ENCODE results near the gene BMPR1B. TPM values are rescaled to one million over a fixed set of nuclear protein-coding genes. Genes with fewer than 3 reads are reported as not detected.

The BMPR1B gene
- total RNA-seq, 3 donors from 2014 or later, result 0.36 to 3.3 (median 0.81) TPM

DNA sequence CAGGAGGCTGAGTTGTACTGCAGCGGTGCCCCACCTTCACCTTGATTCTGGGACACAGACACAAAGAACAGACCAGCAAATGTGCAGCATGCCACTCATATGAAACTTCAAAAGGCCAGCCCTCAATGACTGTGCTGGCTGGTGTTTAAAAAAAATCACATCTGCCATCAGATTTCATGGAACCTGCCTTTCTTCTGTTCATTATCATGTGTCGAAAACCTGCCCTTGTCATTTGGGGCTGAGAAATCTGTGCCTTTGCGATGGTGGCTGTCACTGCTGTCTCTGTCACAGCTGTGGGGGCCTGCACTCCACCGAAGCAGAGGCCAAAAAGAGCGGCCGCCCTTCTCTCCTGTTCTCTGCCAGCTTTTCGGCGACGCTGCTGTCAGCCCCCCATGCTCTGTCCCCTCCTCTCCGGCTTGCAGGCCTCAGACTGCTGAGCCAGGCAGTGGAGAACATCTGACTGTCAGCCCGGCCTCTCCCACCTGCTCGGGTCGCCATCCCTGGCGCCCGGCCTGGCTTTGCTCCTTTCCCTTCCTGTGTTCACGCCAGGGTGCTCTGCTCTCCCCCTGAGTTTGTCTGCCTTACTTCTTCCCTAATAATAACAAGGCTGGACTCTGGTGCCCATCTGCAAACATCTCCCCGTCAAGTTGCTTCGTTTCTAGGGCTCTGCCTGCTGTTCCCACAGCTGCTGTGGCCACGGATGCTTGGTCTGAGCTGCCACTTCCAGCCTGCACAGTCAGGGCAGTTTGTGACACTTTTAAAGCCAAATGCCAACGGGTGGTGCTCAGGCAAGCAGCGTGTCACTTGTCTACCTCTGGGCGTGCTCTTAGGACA, 435.9 kb downstream of the BMPR1B start:
- ATAC-seq (no peak), DNase-seq (no peak)
- TF ChIP-seq, protein P1, sequence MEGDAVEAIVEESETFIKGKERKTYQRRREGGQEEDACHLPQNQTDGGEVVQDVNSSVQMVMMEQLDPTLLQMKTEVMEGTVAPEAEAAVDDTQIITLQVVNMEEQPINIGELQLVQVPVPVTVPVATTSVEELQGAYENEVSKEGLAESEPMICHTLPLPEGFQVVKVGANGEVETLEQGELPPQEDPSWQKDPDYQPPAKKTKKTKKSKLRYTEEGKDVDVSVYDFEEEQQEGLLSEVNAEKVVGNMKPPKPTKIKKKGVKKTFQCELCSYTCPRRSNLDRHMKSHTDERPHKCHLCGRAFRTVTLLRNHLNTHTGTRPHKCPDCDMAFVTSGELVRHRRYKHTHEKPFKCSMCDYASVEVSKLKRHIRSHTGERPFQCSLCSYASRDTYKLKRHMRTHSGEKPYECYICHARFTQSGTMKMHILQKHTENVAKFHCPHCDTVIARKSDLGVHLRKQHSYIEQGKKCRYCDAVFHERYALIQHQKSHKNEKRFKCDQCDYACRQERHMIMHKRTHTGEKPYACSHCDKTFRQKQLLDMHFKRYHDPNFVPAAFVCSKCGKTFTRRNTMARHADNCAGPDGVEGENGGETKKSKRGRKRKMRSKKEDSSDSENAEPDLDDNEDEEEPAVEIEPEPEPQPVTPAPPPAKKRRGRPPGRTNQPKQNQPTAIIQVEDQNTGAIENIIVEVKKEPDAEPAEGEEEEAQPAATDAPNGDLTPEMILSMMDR (IDR thresholded peaks at IDR 0.05), result no peak
- intact Hi-C loops (cut with DNase I, micrococcal nuclease), result no loop called here
- H3K9me3 ChIP-seq, result no peaks in the 10 kb centered on the region
- no peak overlapping the region for H3K4me3 ChIP-seq
- H3K4me1 ChIP-seq (ENCODE audit: low read depth), result no peaks in the 10 kb centered on the region
- H3K36me3 ChIP-seq (ENCODE audit: low read depth), result no peaks in the 10 kb centered on the region

DNA sequence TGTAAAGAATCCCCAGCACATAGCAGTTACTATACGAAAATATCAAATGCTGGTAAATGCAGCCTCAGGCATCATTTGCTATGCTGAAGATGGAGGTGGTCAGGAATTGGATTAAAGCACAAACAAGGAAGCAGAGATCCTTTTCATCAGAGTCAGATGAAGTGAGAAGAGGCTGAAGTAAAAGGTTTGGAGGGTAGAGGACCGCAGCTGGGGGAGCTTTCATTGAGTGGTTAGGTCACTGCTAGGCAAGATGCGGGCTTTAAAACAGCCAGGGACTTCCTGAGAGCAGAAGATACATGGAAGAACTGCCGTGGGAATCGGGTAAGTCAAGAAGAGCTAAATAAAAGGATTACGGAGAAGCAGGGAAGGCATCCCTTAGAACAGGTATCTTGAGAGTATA, 439.6 kb downstream of the BMPR1B start:
- H3K9me3 ChIP-seq, result no peaks in the 10 kb centered on the region
- ATAC-seq (no peak), DNase-seq (no peak)
- no peaks in the 10 kb centered on the region for H3K4me1 ChIP-seq (ENCODE audit: low read depth)
- no peak overlapping the region for H3K4me3 ChIP-seq
- intact Hi-C loops (cut with DNase I, micrococcal nuclease), result no loop called here
- TF ChIP-seq, protein P1 (IDR thresholded peaks at IDR 0.05), result no peak
- H3K36me3 ChIP-seq (ENCODE audit: low read depth), result no peaks in the 10 kb centered on the region

DNA sequence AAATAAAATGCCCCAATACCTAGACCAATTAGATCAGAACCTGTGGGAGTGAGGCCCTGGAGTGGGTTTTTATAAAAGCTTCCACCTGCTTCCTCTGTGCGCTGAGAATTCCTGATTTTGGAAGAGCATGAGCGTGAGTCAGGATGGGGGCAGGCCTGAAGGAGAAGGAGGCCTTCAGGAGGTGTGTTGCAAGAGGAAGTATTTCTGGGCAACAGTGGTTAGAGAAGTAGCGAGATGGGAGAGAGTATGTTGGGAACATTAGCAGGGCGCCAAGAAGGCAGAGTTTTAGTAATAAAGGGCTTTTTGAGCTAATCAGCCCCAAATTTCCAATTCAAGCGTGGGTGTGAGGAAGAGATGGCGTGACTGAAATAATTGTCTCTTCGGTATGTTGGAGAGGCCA, 441.2 kb downstream of the BMPR1B start:
- no peak for ATAC-seq
- TF ChIP-seq, protein P1 (IDR thresholded peaks at IDR 0.05), result no peak
- no peaks in the 10 kb centered on the region for H3K4me1 ChIP-seq (ENCODE audit: low read depth)
- H3K9me3 ChIP-seq, result no peaks in the 10 kb centered on the region
- H3K36me3 ChIP-seq (ENCODE audit: low read depth), result no peaks in the 10 kb centered on the region
- DNase-seq, result no peak
- intact Hi-C loops (cut with DNase I, micrococcal nuclease), result no loop called here
- no peak overlapping the region for H3K4me3 ChIP-seq

- Histone ChIP-seq H3K4me1 (ENCODE audit: low read depth) (no peaks in the 10 kb centered on the region), H3K4me3 (no peak overlapping the region), H3K36me3 (ENCODE audit: low read depth) (no peaks in the 10 kb centered on the region), H3K9me3 (no peaks in the 10 kb centered on the region)
- DNase-seq, result no peak
- TF ChIP-seq, protein P1 (IDR thresholded peaks at IDR 0.05), result no peak
- no peak for ATAC-seq
- intact Hi-C loops (cut with DNase I, micrococcal nuclease), result no loop called here
Measured at GRCh38 chr4:95204267-95204844, 446.6 kb downstream of the BMPR1B start.

DNA sequence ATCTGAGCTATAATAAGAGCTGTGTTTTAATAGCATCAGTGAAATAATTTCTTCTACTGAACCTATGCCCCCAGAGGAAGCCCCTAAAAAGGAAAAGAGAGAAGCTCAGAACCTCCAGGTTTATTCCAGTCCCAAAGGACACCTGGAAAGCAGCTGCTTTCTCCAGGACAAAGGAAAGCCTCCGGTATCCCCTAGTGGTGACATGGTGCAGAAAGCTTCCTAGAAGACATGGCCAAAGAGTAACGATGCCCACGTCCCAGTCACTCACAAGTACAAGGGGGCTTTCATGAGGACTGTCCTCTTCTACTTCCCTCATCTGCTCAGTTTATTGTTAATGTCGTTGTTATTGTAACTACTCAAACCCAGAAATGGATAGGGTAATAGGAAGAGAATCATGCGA, 447.1 kb downstream of the BMPR1B start:
- ATAC-seq, result no peak
- no peak for DNase-seq
- intact Hi-C loops (cut with DNase I, micrococcal nuclease), result no loop called here
- no peaks in the 10 kb centered on the region for H3K4me1 ChIP-seq (ENCODE audit: low read depth)
- H3K36me3 ChIP-seq (ENCODE audit: low read depth), result no peaks in the 10 kb centered on the region
- H3K9me3 ChIP-seq, result no peaks in the 10 kb centered on the region
- TF ChIP-seq, protein P1 (IDR thresholded peaks at IDR 0.05), result no peak
- no peak overlapping the region for H3K4me3 ChIP-seq
